Right atrium auricular region (tissue), 2 donors: ENCODE measurements around the gene ANKRD33. TPM values are rescaled to one million over a fixed set of nuclear protein-coding genes. Genes with fewer than 3 reads are reported as not detected.

Experiments
- DNase-seq: peaks from one replicate; pipeline ENCODE4 v3.0.0-alpha.2; 2019; ENCODE audit warnings: low spot score
- H3K27ac ChIP-seq, 2 donors: fragments of 200-600 bp; sonication (generic); 1 replicate in 1 of 2; 2 replicates in 1 of 2; pipeline ENCODE4 v1.5.1; 2016 to 2019
- H3K27me3 ChIP-seq, 2 donors: fragments of 200-600 bp; sonication (generic); one replicate each; pipeline versions ENCODE4 v1.5.1 to v1.6.0; 2017 to 2019
- H3K36me3 ChIP-seq: fragments of 200-600 bp; sonication (generic); one replicate; pipeline ENCODE4 v1.5.1; 2016
- H3K4me1 ChIP-seq, 2 donors: fragments of 200-600 bp; sonication (generic); one replicate each; pipeline versions ENCODE4 v1.5.1 to v1.6.0; 2017 to 2019
- H3K4me3 ChIP-seq, 2 donors: fragments of 200-600 bp; sonication (generic); 1 replicate in 1 of 2; 2 replicates in 1 of 2; pipeline ENCODE4 v1.5.1; 2017 to 2019; ENCODE audit warnings: mild to moderate bottlenecking in 1 of 2, moderate library complexity in 1 of 2
- H3K9me3 ChIP-seq, 2 donors: fragments of 200-600 bp; sonication (generic); one replicate each; pipeline ENCODE4 v1.5.1; 2019
- total RNA-seq, 2 donors: library from RNA; depleted of rRNA; stranded (reverse); fragments of >200 nt; gene quantifications; one replicate each; pipeline ENCODE4 v1.1.0, GENCODE V29; 2016
- TF ChIP-seq, protein P1 (sequence below), 2 donors: fragments of 200-600 bp; sonication (generic); IDR thresholded peaks; one replicate each; pipeline ENCODE4 v1.5.1; 2019; ENCODE audit warnings: antibody characterized with exemption in 2 of 2

ANKRD33 gene
- total RNA-seq, 2 donors from 2014 or later = not detected

DNA sequence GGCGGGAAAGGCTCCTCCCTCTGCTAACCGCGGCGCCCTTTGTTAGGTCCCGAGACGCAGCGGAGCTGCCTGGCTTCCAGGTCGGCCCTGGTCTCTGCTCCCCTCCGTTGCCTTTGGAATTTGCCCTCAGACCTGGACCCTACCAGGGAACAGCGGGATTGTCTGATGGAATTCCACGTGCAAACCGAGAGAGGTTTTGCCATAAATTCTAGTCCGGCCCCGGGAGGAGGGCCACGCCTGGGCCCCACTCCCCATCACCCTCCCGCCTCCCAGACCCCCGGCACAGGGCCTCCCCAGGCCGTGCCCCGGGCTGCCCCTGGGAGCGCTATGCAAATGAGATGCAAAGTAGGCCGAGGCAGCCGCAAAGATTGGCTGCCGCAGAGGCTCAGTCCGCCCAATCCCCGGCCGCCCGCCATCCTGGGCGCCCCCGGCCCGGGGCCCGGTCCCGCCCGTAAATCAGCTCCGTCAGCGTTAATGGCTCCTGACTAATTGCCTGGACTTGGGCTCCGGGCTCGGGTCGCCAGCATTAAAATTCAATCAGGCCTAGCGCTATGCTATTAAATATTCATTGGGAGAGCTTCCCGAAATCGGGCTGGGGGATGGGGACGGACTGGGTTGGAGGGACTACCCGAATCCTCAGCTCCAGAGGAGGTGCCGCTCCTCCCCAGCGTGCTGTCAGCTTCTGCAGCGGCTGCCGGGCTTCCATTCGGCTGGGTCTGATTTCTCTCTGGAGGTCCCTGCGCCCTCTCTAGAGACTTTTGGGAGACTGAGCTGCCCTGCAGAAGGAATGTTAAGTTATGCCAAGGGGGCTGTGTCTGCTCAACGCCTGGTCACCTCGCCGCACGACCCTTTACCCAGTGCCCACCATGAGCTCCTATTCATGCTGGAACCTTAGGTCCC is 23.7 kb upstream of the ANKRD33 start:
- no peaks in the 10 kb centered on the region for H3K36me3 ChIP-seq
- no peak overlapping the region for H3K27ac ChIP-seq
- peaks cover 0 to 23% of the 10 kb centered on the region in 2 donors for H3K4me1 ChIP-seq
- H3K4me3 ChIP-seq = peak overlapping the region; percentile 23 to 43
- TF ChIP-seq, protein P1, sequence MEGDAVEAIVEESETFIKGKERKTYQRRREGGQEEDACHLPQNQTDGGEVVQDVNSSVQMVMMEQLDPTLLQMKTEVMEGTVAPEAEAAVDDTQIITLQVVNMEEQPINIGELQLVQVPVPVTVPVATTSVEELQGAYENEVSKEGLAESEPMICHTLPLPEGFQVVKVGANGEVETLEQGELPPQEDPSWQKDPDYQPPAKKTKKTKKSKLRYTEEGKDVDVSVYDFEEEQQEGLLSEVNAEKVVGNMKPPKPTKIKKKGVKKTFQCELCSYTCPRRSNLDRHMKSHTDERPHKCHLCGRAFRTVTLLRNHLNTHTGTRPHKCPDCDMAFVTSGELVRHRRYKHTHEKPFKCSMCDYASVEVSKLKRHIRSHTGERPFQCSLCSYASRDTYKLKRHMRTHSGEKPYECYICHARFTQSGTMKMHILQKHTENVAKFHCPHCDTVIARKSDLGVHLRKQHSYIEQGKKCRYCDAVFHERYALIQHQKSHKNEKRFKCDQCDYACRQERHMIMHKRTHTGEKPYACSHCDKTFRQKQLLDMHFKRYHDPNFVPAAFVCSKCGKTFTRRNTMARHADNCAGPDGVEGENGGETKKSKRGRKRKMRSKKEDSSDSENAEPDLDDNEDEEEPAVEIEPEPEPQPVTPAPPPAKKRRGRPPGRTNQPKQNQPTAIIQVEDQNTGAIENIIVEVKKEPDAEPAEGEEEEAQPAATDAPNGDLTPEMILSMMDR (IDR thresholded peaks at IDR 0.05) = no peak
- no peaks in the 10 kb centered on the region for H3K9me3 ChIP-seq
- peaks cover 3 to 5% of the 10 kb centered on the region in 2 donors for H3K27me3 ChIP-seq
- DNase-seq = no peak

DNA sequence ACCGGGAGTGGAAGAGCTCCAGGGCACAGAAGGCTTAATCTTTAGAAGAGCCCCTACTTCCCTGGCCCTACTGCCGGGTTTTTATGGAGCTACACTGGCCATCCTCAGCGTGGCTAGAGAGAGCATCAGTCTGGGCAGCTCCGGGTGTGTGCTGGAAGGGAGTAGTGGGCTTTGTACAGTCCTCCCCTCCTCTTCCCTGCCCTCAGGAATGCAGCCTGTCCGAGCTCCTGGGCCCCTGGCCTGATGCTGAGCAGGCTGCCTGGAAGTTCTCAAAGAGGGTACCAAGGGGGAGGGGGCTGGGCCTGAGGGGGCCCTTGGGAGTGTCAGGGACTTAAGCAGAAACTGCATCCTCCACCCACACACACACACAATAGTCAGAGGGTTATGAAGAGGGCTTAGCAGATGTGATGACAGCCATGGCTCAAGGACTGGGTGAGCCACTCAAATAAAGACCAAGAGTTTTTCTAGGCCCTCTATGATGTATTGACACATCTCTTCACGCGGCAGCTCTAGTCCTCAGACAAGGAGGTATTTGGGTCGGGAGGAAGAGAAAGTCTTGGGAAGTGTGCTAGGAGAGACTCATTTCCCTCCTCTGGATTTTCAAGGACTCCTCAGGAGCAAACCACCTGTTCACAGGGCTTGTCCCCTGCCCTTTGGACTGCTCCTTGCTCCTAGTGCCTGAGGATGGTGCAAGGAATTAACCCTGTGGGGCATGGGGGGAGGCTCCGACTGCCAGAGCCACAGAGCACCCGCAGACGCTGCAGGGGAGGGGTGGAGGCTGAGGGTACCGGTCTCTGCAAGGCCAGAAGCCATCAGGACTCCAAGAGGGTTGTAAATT is 22.9 kb upstream of the ANKRD33 start:
- Histone ChIP-seq H3K27ac (no peak overlapping the region), H3K9me3 (no peaks in the 10 kb centered on the region), H3K4me1 (peaks cover 0 to 30% of the 10 kb centered on the region in 2 donors), H3K27me3 (peaks cover 6% of the 10 kb centered on the region in 2 donors), H3K4me3 (peak overlapping the region in 1 of 2 donors; percentile 43), H3K36me3 (no peaks in the 10 kb centered on the region)
- TF ChIP-seq, protein P1 (IDR thresholded peaks at IDR 0.05) = no peak
- DNase-seq = no peak

DNA sequence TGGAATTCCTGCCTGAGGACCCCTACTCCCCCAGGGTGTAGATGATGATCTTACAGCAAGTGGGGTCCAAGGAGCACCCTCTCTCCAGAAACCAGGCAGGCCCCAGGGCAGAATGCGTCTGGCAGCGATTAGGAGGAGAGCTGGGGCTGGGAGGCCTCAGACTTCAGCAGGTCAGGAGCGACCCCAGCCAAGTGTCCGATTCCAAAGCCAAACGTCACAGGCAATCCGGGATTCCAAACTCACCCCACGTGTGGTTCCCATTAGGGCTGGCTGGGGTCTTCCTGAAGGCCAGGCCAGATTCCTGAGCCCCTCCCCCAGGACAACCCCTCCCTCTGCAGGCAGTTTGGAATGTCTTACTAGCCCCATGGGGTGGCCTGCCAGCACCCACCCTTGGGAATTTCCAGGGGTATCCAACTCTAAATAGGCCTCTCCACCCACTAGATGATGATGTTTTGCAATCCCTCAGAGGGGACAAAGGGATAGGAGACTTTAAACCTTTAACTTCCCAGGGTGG is 22.1 kb upstream of the ANKRD33 start:
- TF ChIP-seq, protein P1 (IDR thresholded peaks at IDR 0.05) = no peak

DNA sequence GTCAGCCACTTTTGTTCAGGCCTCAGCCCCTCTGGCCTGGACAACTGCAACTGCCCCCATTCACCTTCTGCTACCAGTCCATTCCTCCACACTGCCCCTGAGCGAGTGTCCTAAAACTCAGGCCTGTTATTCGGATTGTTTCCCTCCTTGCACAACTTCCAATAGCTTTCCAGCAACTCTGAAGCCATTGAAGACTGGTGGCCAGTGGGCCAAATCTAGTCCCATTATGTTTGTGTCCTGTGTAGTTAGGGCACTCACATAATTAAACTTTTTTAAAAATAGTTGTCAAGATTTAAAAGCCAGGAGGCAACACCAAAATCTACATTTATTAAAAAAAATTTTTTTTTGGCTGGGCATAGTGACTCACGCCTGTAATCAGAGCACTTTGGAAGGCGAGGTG is 21.6 kb upstream of the ANKRD33 start:
- peaks cover 0 to 33% of the 10 kb centered on the region in 2 donors for H3K4me1 ChIP-seq
- DNase-seq = no peak
- H3K27me3 ChIP-seq = peaks cover 6% of the 10 kb centered on the region in 2 donors
- H3K27ac ChIP-seq = no peak overlapping the region
- H3K4me3 ChIP-seq = no peak overlapping the region
- TF ChIP-seq, protein P1 (IDR thresholded peaks at IDR 0.05) = no peak
- no peaks in the 10 kb centered on the region for H3K9me3 ChIP-seq
- H3K36me3 ChIP-seq = no peaks in the 10 kb centered on the region

More for the DNA sequence above, 22.1 kb upstream of the ANKRD33 start:
- no peak for DNase-seq
- Histone ChIP-seq H3K27me3 (peaks cover 6% of the 10 kb centered on the region in 2 donors), H3K9me3 (no peaks in the 10 kb centered on the region), H3K4me1 (peaks cover 0 to 30% of the 10 kb centered on the region in 2 donors), H3K27ac (no peak overlapping the region), H3K4me3 (no peak overlapping the region), H3K36me3 (no peaks in the 10 kb centered on the region)

DNA sequence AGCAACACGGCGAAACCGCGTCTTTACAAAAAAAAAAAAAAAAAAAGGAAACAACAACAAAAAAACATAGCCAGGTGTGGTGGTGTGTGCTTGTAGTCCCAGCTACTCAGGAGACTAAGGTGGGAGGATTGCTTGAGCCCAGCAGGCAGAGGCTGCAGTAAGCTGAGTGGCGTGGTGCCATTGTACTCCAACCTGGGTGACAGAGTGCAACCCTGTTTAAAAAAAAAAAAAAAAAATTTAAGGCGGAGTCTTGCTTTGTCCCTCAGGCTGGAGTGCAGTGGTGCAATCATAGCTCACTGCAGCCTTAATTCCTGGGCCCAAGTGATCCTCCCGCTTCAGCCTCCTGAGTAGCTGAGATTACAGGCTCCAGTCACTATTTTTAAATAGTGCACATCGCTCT is 21.1 kb upstream of the ANKRD33 start:
- H3K9me3 ChIP-seq = no peaks in the 10 kb centered on the region
- TF ChIP-seq, protein P1 (IDR thresholded peaks at IDR 0.05) = no peak
- no peak for DNase-seq
- H3K36me3 ChIP-seq = no peaks in the 10 kb centered on the region
- peaks cover 6% of the 10 kb centered on the region in 2 donors for H3K27me3 ChIP-seq
- no peak overlapping the region for H3K27ac ChIP-seq
- peaks cover 0 to 33% of the 10 kb centered on the region in 2 donors for H3K4me1 ChIP-seq
- H3K4me3 ChIP-seq = no peak overlapping the region
